Motor neuron (in vitro differentiated cells): ENCODE measurements around the gene PTPN4. TPM values are rescaled to one million over a fixed set of nuclear protein-coding genes. Genes with fewer than 3 reads are reported as not detected.
A peak's percentile ranks its signal among the peaks of the same experiment; 100 is the strongest.

Experiments
- ATAC-seq, 8 experiments: fragments of 200-7000 bp; cut with Tn5 transposase; replicated peaks in 6 of 8; 2 replicates each; pipeline ENCODE4 v1.8.0; 2021; ENCODE audit warnings: mild to moderate bottlenecking in 8 of 8, moderate library complexity in 8 of 8
- H3K27ac ChIP-seq, 2 donors: fragments of 250-450 bp; sonication (Bioruptor Pico); 2 replicates each; pipeline ENCODE4 v1.9.0; 2021; ENCODE audit warnings: antibody characterized with exemption in 2 of 2, mild to moderate bottlenecking in 2 of 2, moderate library complexity in 1 of 2
- H3K4me1 ChIP-seq, 2 donors: fragments of 250-450 bp; sonication (Bioruptor Pico); replicated peaks in 1 of 2; 2 replicates each; pipeline ENCODE4 v1.6.1; 2021; ENCODE audit warnings: antibody characterized with exemption in 2 of 2, mild to moderate bottlenecking in 2 of 2, moderate library complexity in 1 of 2
- H3K4me3 ChIP-seq, 5 donors: fragments of 250-450 bp; sonication (Bioruptor Pico); 2 replicates each; pipeline ENCODE4 v1.9.0; 2021; ENCODE audit warnings: antibody characterized with exemption in 5 of 5, mild to moderate bottlenecking in 5 of 5, moderate library complexity in 4 of 5
- WGBS, 10 experiments: fragments of 450-650 bp; shearing (Covaris generic); methylation state at CpG; one replicate each; pipeline ENCODE4 v1.0.0; 2022; 5-methylcytosine and 5-hydroxymethylcytosine counted together
- in situ Hi-C, 9 experiments: fragments of 400-800 bp; cut with MboI; loops; one replicate each; pipeline ENCODE4 v1.15.0; 2021; ENCODE audit warnings: low sequenced_read_pairs in 9 of 9, low pct_unique_long_range_greater_than_20kb in 2 of 9; ENCODE audit not compliant: unreplicated experiment in 9 of 9
- total RNA-seq, 8 experiments: library from RNA; unstranded; fragments of 300-600 nt; gene quantifications; 2 replicates each; pipeline versions ENCODE4 v1.2.3 to v1.2.4, GENCODE V29; 2022

Gene PTPN4
- total RNA-seq, 8 experiments from 2014 or later: 10.9 to 37.1 (median 20.4) TPM

DNA sequence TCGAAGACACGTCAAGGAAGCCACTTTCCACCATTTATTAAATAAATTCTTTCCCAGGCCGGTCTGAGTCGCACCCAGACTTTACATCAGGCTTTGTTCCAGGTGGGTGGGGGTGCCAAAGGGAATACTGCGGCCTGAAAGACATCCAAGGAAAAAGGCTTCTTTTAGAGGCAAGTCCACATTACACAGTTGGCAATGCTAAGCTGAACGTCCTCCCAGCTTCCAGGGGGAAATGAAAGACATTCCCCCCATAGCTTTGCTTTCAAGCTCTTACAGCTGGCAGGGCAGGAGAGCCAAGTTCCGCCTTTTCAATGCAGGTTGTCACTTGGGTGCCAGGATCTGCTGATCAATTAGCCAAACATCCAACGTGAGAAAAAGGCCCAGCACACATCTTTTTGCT is 36.5 kb upstream of the PTPN4 start:
- H3K4me1 ChIP-seq: no peaks in the 10 kb centered on the region
- ATAC-seq: peak in 1 of 8 experiments; percentile 70
- in situ Hi-C loops: no loop called here
- 0 to 87% (median 54%) methylated on average over 1 to 8 of the region's 8 CpGs; no CpG with 5 or more reads in 1 of the 10 experiments for WGBS, 10 experiments
- no peak overlapping the region for H3K27ac ChIP-seq
- H3K4me3 ChIP-seq: no peak overlapping the region

- WGBS, 10 experiments: 20 to 100% (median 65%) methylated on average over 1 to 9 of the region's 10 CpGs; no CpG with 5 or more reads in 1 of the 10 experiments
- in situ Hi-C loops: no loop called here
- Histone ChIP-seq H3K4me1 (no peaks in the 10 kb centered on the region), H3K4me3 (no peak overlapping the region), H3K27ac (no peak overlapping the region)
- peak in 2 of 8 experiments; percentile 51 to 95 for ATAC-seq
Observed at GRCh38 chr2:119723784-119724467, 35.8 kb upstream of the PTPN4 start.

- no peaks in the 10 kb centered on the region for H3K4me1 ChIP-seq
- ATAC-seq: peak in 1 of 8 experiments; percentile 45
- in situ Hi-C loops: loop anchor here in 1 of 9 experiments (25.0 kb wide), 1 partner anchor 437 kb away; no protein-coding TSS in a partner anchor
- WGBS, 10 experiments: 80 to 100% (median 94%) methylated on average over 1 to 8 of the region's 10 CpGs; no CpG with 5 or more reads in 2 of the 10 experiments
- no peak overlapping the region for H3K4me3 ChIP-seq
- no peak overlapping the region for H3K27ac ChIP-seq
Observed at GRCh38 chr2:119724656-119725485, 34.9 kb upstream of the PTPN4 start.

GRCh38 chr2:119727493-119727892 is 32.2 kb upstream of the PTPN4 start:
- Histone ChIP-seq H3K4me3 (no peak overlapping the region), H3K4me1 (no peaks in the 10 kb centered on the region), H3K27ac (no peak overlapping the region)
- in situ Hi-C loops: loop anchor here in 1 of 9 experiments (25.0 kb wide), 1 partner anchor 435 kb away; no protein-coding TSS in a partner anchor
- ATAC-seq: no peak
- 56 to 100% (median 85%) methylated on average over 1 of the region's 1 CpG; no CpG with 5 or more reads in 1 of the 10 experiments for WGBS, 10 experiments

DNA sequence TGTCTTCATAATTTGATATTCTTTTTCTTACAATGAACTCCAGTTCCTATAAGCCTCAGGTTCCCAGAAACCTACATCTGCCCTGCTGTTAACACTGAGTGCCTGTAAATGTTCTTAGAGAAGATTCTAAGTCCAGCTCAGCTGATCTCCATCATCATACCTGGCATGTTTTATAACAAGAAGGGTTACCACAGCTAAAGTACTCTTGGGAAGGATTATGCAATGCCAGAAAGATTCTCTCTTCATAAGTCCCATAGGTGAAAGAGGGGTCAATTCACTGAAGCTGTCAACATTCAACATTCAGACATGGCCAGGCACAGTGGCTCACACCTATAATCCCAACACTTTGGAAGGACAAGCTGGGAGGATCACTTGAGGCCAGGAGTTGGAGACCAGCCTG is 31.3 kb upstream of the PTPN4 start:
- H3K27ac ChIP-seq: no peak overlapping the region
- in situ Hi-C loops: loop anchor here in 1 of 9 experiments (25.0 kb wide), 1 partner anchor 434 kb away; no protein-coding TSS in a partner anchor
- no peaks in the 10 kb centered on the region for H3K4me1 ChIP-seq
- H3K4me3 ChIP-seq: no peak overlapping the region
- no peak for ATAC-seq

GRCh38 chr2:119730671-119731177 is 29.0 kb upstream of the PTPN4 start:
- Histone ChIP-seq H3K27ac (no peak overlapping the region), H3K4me3 (no peak overlapping the region), H3K4me1 (no peaks in the 10 kb centered on the region)
- WGBS, 10 experiments: 60 to 100% (median 67%) methylated on average over 1 to 3 of the region's 8 CpGs; no CpG with 5 or more reads in 6 of the 10 experiments
- in situ Hi-C loops: loop anchor here in 1 of 9 experiments (25.0 kb wide), 1 partner anchor 432 kb away; no protein-coding TSS in a partner anchor
- no peak for ATAC-seq

DNA sequence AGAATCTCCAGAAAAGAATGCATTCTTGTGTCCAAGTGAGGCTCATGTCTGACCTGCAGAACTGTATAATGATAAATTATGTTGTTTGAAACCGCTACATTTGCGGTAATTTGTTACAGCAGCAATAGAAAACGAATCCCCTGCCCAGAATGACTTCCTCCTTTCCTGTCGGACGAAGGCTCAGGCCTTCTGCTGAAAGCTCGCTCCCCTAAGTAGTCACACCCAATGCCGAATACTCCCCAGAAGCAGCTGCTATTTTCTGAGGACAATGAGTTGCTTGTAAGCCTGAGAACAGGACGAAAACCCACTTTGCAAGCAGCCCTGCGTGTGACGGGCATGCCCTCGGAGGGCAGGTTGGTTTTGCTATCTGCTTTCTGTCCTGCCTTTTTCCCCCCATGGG is 27.7 kb upstream of the PTPN4 start:
- in situ Hi-C loops: loop anchor here in 1 of 9 experiments (25.0 kb wide), 1 partner anchor 430 kb away; no protein-coding TSS in a partner anchor
- Histone ChIP-seq H3K27ac (no peak overlapping the region), H3K4me3 (no peak overlapping the region), H3K4me1 (peaks cover 0 to 4% of the 10 kb centered on the region in 2 donors)
- 72 to 100% (median 86%) methylated on average over 2 to 10 of the region's 11 CpGs; no CpG with 5 or more reads in 2 of the 10 experiments for WGBS, 10 experiments
- ATAC-seq: no peak

GRCh38 chr2:119732601-119733164 is 27.0 kb upstream of the PTPN4 start:
- WGBS, 10 experiments: 73 to 100% (median 89%) methylated on average over 1 to 5 of the region's 6 CpGs; no CpG with 5 or more reads in 2 of the 10 experiments
- ATAC-seq: no peak
- in situ Hi-C loops: loop anchor here in 1 of 9 experiments (25.0 kb wide), 1 partner anchor 430 kb away; no protein-coding TSS in a partner anchor
- H3K27ac ChIP-seq: no peak overlapping the region
- peaks cover 0 to 7% of the 10 kb centered on the region in 2 donors for H3K4me1 ChIP-seq
- no peak overlapping the region for H3K4me3 ChIP-seq

GRCh38 chr2:119734047-119734446 is 25.7 kb upstream of the PTPN4 start:
- ATAC-seq: peak in 3 of 8 experiments; percentile 66 to 99 (median 96)
- H3K27ac ChIP-seq: no peak overlapping the region
- in situ Hi-C loops: loop anchor here in 1 of 9 experiments (25.0 kb wide), 1 partner anchor 428 kb away; no protein-coding TSS in a partner anchor
- H3K4me1 ChIP-seq: peaks cover 0 to 7% of the 10 kb centered on the region in 2 donors
- 40 to 100% (median 90%) methylated on average over 1 to 3 of the region's 4 CpGs; no CpG with 5 or more reads in 6 of the 10 experiments for WGBS, 10 experiments
- H3K4me3 ChIP-seq: no peak overlapping the region

DNA sequence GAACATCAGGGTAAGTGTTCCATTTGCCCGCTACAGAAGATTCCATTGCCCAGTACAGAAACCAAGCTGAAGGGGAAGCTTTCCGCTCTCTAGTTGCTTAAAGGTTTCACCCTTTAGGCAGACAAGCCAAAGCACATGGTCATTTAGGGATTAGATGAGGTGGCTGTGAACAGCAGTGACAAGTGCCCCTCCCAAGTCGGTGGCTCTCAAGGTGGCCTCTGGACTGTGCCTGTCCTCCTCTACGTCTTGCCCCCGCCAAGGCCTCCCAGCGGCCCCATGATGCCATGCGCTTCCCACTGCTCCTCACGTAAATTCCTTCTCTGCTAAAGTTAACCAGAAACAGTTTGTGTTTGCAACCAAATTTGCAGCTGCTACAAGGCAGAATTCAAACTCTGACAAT is 24.2 kb upstream of the PTPN4 start:
- WGBS, 10 experiments: 70 to 100% (median 92%) methylated on average over 1 to 8 of the region's 8 CpGs; no CpG with 5 or more reads in 1 of the 10 experiments
- no peak overlapping the region for H3K4me3 ChIP-seq
- in situ Hi-C loops: loop anchor here in 1 of 9 experiments (25.0 kb wide), 1 partner anchor 427 kb away; no protein-coding TSS in a partner anchor
- ATAC-seq: no peak
- H3K4me1 ChIP-seq: peaks cover 0 to 7% of the 10 kb centered on the region in 2 donors
- no peak overlapping the region for H3K27ac ChIP-seq

GRCh38 chr2:119736021-119736420 is 23.7 kb upstream of the PTPN4 start:
- in situ Hi-C loops: loop anchor here in 1 of 9 experiments (25.0 kb wide), 1 partner anchor 426 kb away; no protein-coding TSS in a partner anchor
- Histone ChIP-seq H3K27ac (no peak overlapping the region), H3K4me3 (no peak overlapping the region), H3K4me1 (peaks cover 0 to 7% of the 10 kb centered on the region in 2 donors)
- ATAC-seq: no peak
- 0 to 83% (median 52%) methylated on average over 1 to 5 of the region's 5 CpGs for WGBS, 10 experiments

GRCh38 chr2:119739580-119740255 is 20.0 kb upstream of the PTPN4 start:
- Histone ChIP-seq H3K4me3 (no peak overlapping the region), H3K4me1 (peaks cover 0 to 7% of the 10 kb centered on the region in 2 donors), H3K27ac (no peak overlapping the region)
- no peak for ATAC-seq
- 0 to 80% (median 67%) methylated on average over 1 to 2 of the region's 3 CpGs; no CpG with 5 or more reads in 5 of the 10 experiments for WGBS, 10 experiments
- in situ Hi-C loops: loop anchor here in 1 of 9 experiments (25.0 kb wide), 1 partner anchor 423 kb away; no protein-coding TSS in a partner anchor
